HepG2 (cell line): Measurements from ENCODE around the gene DEFB124. TPM values are rescaled to one million over a fixed set of nuclear protein-coding genes. Genes with fewer than 3 reads are reported as not detected.

Source experiments
- ATAC-seq: fragments of 200-7000 bp; cut with Tn5 transposase; 3 replicates; pipeline ENCODE4 v1.9.1; 2020; ENCODE audit warnings: mild to moderate bottlenecking, moderate library complexity
- BruUV-seq: library from RNA; stranded (reverse); fragments of 400-500 nt; replicated peaks from 2 replicates; lab custom pipeline; 2021; lab: Mats Ljungman, UMichigan
- CTCF ChIA-PET: fragments of 300-600 bp; formaldehyde crosslinking; extraction: SDS; loops from one replicate; lab custom pipeline; 2021; ENCODE audit warnings: low total read pairs, inconsistent platforms, low intra/inter-chr PET ratio; lab: Yijun Ruan, JAX
- POLR2A ChIA-PET: fragments of 350-600 bp; sonication (Branson Sonifier 250); formaldehyde crosslinking; loops from one replicate; lab custom pipeline; 2020; ENCODE audit warnings: antibody characterized with exemption, inconsistent platforms; lab: Yijun Ruan, JAX
- DNase-seq: peaks from one replicate; pipeline ENCODE4 v3.0.0-alpha.2; 2015; ENCODE audit warnings: low spot score
- FAIRE-seq: peaks from 3 replicates; lab custom pipeline; 2011; peaks lifted over from hg19 to GRCh38; lab: Jason Lieb, UNC
- H2AFZ ChIP-seq: one replicate; pipeline ENCODE4 v1.6.1; 2011; ENCODE audit warnings: low read length, inconsistent platforms
- H3K27ac ChIP-seq: fragments of 300-600 bp; 3 replicates; pipeline ENCODE4 v1.8.0; 2011; ENCODE audit warnings: mixed run types, mild to moderate bottlenecking, mixed read lengths, low read length, inconsistent platforms; ENCODE audit not compliant: insufficient read depth; ENCODE audit errors: extremely low read length
- H3K27me3 ChIP-seq, 2 experiments: fragments of 200-600 bp in 1 of 2; 2 replicates in 1 of 2; 3 replicates in 1 of 2; pipeline versions ENCODE4 v1.6.0 to v1.8.0; 2011; ENCODE audit warnings: low read length in 2 of 2, mild to moderate bottlenecking in 2 of 2, moderate library complexity in 2 of 2, inconsistent platforms in 1 of 2; ENCODE audit not compliant: insufficient read depth in 2 of 2, control insufficient read depth in 1 of 2
- H3K36me3 ChIP-seq, 2 experiments: fragments of 200-600 bp in 1 of 2; replicated peaks in 1 of 2; 2 replicates in 1 of 2; 3 replicates in 1 of 2; pipeline versions ENCODE4 v1.5.1 to v1.8.0; 2011; ENCODE audit warnings: low read length in 2 of 2, inconsistent platforms in 1 of 2; ENCODE audit not compliant: insufficient read depth in 2 of 2, control insufficient read depth in 1 of 2
- H3K4me1 ChIP-seq: 2 replicates; pipeline ENCODE4 v1.5.1; 2012; ENCODE audit warnings: low read length, inconsistent platforms; ENCODE audit not compliant: insufficient read depth
- H3K4me2 ChIP-seq: 2 replicates; pipeline ENCODE4 v1.6.0; 2011; ENCODE audit warnings: low read depth, low read length, inconsistent platforms
- H3K4me3 ChIP-seq, 3 experiments: fragments of 200-600 bp in 1 of 3; sonication (generic), shearing (Covaris generic) in 1 of 3; replicated peaks in 1 of 3; 2 replicates each; pipeline ENCODE4 v1.5.1; 2011 to 2016; ENCODE audit warnings: low read length in 3 of 3, inconsistent platforms in 2 of 3, low read depth in 2 of 3, mild to moderate bottlenecking in 2 of 3, control low read depth in 1 of 3, mixed read lengths in 1 of 3; ENCODE audit not compliant: insufficient read depth in 1 of 3
- H3K79me2 ChIP-seq: one replicate; pipeline ENCODE4 v1.6.1; 2011; ENCODE audit warnings: low read length, inconsistent platforms; ENCODE audit not compliant: insufficient read depth
- H3K9ac ChIP-seq: 2 replicates; pipeline ENCODE4 v1.6.0; 2011; ENCODE audit warnings: mild to moderate bottlenecking, low read depth, low read length, inconsistent platforms; ENCODE audit not compliant: insufficient read depth
- H3K9me3 ChIP-seq: 2 replicates; pipeline ENCODE4 v1.5.1; 2012; ENCODE audit warnings: mild to moderate bottlenecking, low read length
- H4K20me1 ChIP-seq: 2 replicates; pipeline ENCODE4 v1.6.0; 2011; ENCODE audit warnings: inconsistent platforms, mild to moderate bottlenecking, low read length, moderate library complexity; ENCODE audit not compliant: insufficient read depth
- ATF1 ChIP-seq: IDR thresholded peaks from 2 replicates; pipeline ENCODE4 v1.6.1; 2016; ENCODE audit warnings: mild to moderate bottlenecking, control low read depth
- ELF3 ChIP-seq: IDR thresholded peaks from 2 replicates; pipeline ENCODE4 v1.6.1; 2016; ENCODE audit warnings: missing genetic modification reagents, missing compliant biosample characterization
- ELF4 ChIP-seq: sonication (generic); formaldehyde crosslinking; IDR thresholded peaks from 2 replicates; pipeline ENCODE4 v1.5.0; 2020; ENCODE audit warnings: missing genetic modification reagents, mild to moderate bottlenecking, moderate library complexity, borderline replicate concordance
- GTF3A ChIP-seq: sonication (generic); formaldehyde crosslinking; conservative IDR thresholded peaks from 2 replicates; pipeline ENCODE4 v1.4.0; 2020; ENCODE audit warnings: mild to moderate bottlenecking, missing genetic modification reagents
- LCORL ChIP-seq, 2 experiments: fragments of 450-650 bp in 1 of 2; sonication (generic) in 1 of 2; formaldehyde crosslinking in 1 of 2; IDR thresholded peaks; 2 replicates each; pipeline versions ENCODE4 v1.5.0 to v1.6.1; 2017 to 2020; ENCODE audit warnings: antibody characterized with exemption in 1 of 2, missing genetic modification reagents in 1 of 2
- MAF1 ChIP-seq: sonication (generic); formaldehyde crosslinking; IDR thresholded peaks from 2 replicates; pipeline ENCODE4 v1.5.0; 2020; ENCODE audit warnings: missing genetic modification reagents, borderline replicate concordance
- ONECUT2 ChIP-seq: sonication (generic); formaldehyde crosslinking; IDR thresholded peaks from 2 replicates; pipeline ENCODE4 v1.4.0; 2020; ENCODE audit warnings: missing genetic modification reagents
- POLR2G ChIP-seq: fragments of 200-400 bp; formaldehyde crosslinking; IDR thresholded peaks from 2 replicates; pipeline ENCODE4 v1.6.1; 2018; ENCODE audit warnings: mild to moderate bottlenecking, low read depth, low read length, moderate library complexity
- XRCC5 ChIP-seq: fragments of 200-400 bp; formaldehyde crosslinking; optimal IDR thresholded peaks from 2 replicates; pipeline ENCODE3; 2017; ENCODE audit warnings: mild to moderate bottlenecking, low read length
- ZBTB37 ChIP-seq: sonication (generic); formaldehyde crosslinking; IDR thresholded peaks from 2 replicates; pipeline ENCODE4 v1.4.0; 2020; ENCODE audit warnings: mild to moderate bottlenecking, missing genetic modification reagents
- ZFP1 ChIP-seq: IDR thresholded peaks from 2 replicates; pipeline ENCODE4 v1.6.1; 2016
- WGBS: methylation state at CpG from one replicate; pipeline ENCODE4 v1.1.6; 2017; ENCODE audit warnings: low lambda C conversion rate; 5-methylcytosine and 5-hydroxymethylcytosine counted together
- in situ Hi-C: cut with HindIII; loops from 2 replicates; pipeline ENCODE4 v1.10.0; 2017; ENCODE audit warnings: low pct_unique_long_range_greater_than_20kb; ENCODE audit not compliant: extremely low pct_ligation_motif_present
- intact Hi-C: fragments of 100-400 bp; cut with micrococcal nuclease; formaldehyde crosslinking; loops from one replicate; pipeline ENCODE4 v1.10.0; 2022; ENCODE audit not compliant: unreplicated experiment
- polyA plus RNA-seq, 8 experiments: library from polyadenylated mRNA; depleted of rRNA in 3 of 8; stranded (reverse) in 7 of 8; unstranded in 1 of 8; fragments of >200 nt; fragmentation: Illumina TruSeq in 4 of 8; extraction: Trizol in 4 of 8; gene quantifications; 2 replicates each; pipeline versions ENCODE4 v1.2.1 to v1.2.3, GENCODE V29; 2011 to 2016; ENCODE audit warnings: low read depth in 4 of 8, missing spikeins in 1 of 8, mixed read lengths in 1 of 8; ENCODE audit not compliant: insufficient read depth in 1 of 8
- total RNA-seq, 5 experiments: library from RNA; depleted of rRNA; stranded (reverse); fragments of >200 nt; fragmentation: Illumina TruSeq; extraction: Trizol; gene quantifications; 2 replicates each; pipeline ENCODE4 v1.2.3, GENCODE V29; 2016; ENCODE audit warnings: low read depth in 1 of 5
- TF ChIP-seq, protein P1 (sequence below): sonication (generic); formaldehyde crosslinking; IDR thresholded peaks from 2 replicates; pipeline ENCODE4 v1.4.0; 2020; ENCODE audit warnings: missing genetic modification reagents
- TF ChIP-seq, protein P2 (sequence below): sonication (generic); formaldehyde crosslinking; IDR thresholded peaks from 2 replicates; pipeline ENCODE4 v1.5.0; 2020; ENCODE audit warnings: missing genetic modification reagents
- TF ChIP-seq, protein P3 (sequence below): IDR thresholded peaks from 2 replicates; pipeline ENCODE4 v1.6.1; 2016; ENCODE audit warnings: low read depth, control low read depth
- TF ChIP-seq, protein P4 (sequence below): sonication (generic); formaldehyde crosslinking; IDR thresholded peaks from 2 replicates; pipeline ENCODE4 v1.5.0; 2020; ENCODE audit warnings: mild to moderate bottlenecking, missing genetic modification reagents, borderline replicate concordance

The DEFB124 gene
- total and polyA plus RNA-seq, 2 of the 13 experiments (the other 11 are each of a cell fraction or from before 2014, with no cell fraction given), result not detected

DNA sequence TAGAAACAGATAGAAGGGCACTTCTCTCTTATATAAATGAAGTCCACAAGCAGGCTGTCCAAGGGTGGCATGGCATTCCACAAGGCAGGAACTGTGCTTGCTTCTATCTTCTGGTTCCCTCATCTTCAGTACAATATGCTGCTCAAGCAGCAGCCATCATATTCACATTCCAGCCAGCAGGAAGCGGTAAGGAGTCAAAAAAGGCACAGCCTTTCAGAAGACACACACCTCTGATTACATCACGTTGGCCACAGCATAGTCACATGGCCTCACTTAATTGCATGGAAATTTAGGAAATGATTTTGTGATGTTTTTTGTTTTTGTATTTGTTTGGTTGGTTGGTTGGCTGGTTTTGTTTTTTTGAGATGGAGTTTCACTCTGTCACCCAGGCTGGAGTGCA, 19.2 kb upstream of the DEFB124 start (continued):
- TF ChIP-seq XRCC5, result peak; percentile 82
- 0 out of 2 replicates have a peak, but pooled peaks have one; percentile 8 for TF ChIP-seq LCORL (IDR thresholded peaks at IDR 0.05)
- no peak for TF ChIP-seq LCORL (CRISPR knock-in tag; IDR thresholded peaks at IDR 0.05)
- TF ChIP-seq MAF1 (CRISPR knock-in tag), result no peak

- H3K9ac ChIP-seq, result no peak overlapping the region
- H3K27me3 ChIP-seq, result peaks cover 3 to 13% of the 10 kb centered on the region in 2 experiments; a peak in 3 of 5 replicates
- no peak for FAIRE-seq
- H3K27ac ChIP-seq, result no peak overlapping the region
- ChIA-PET CTCF (no interaction called here), POLR2A (no interaction called here)
- WGBS, result 21% methylated on average over 3 of the region's 3 CpGs
- H2AFZ ChIP-seq, result no peak overlapping the region
- H3K36me3 ChIP-seq, result no peaks in the 10 kb centered on the region
- DNase-seq, result no peak
- no peaks in the 10 kb centered on the region for H4K20me1 ChIP-seq
- BruUV-seq, result no TSS peak
- intact Hi-C loops, result no loop called here
- in situ Hi-C loops, result no loop called here
- H3K4me2 ChIP-seq, result no peak overlapping the region
- no peak for ATAC-seq
- H3K4me3 ChIP-seq, result no peak overlapping the region
- no peaks in the 10 kb centered on the region for H3K9me3 ChIP-seq
- TF ChIP-seq ATF1 (CRISPR knock-in tag) (no peak), ZBTB37 (CRISPR knock-in tag) (no peak), ONECUT2 (CRISPR knock-in tag) (no peak), ELF4 (CRISPR knock-in tag) (no peak), ZFP1 (CRISPR knock-in tag) (no peak), ELF3 (no peak), GTF3A (CRISPR knock-in tag) (no peak), POLR2G (no peak)
- TF ChIP-seq, protein P1, sequence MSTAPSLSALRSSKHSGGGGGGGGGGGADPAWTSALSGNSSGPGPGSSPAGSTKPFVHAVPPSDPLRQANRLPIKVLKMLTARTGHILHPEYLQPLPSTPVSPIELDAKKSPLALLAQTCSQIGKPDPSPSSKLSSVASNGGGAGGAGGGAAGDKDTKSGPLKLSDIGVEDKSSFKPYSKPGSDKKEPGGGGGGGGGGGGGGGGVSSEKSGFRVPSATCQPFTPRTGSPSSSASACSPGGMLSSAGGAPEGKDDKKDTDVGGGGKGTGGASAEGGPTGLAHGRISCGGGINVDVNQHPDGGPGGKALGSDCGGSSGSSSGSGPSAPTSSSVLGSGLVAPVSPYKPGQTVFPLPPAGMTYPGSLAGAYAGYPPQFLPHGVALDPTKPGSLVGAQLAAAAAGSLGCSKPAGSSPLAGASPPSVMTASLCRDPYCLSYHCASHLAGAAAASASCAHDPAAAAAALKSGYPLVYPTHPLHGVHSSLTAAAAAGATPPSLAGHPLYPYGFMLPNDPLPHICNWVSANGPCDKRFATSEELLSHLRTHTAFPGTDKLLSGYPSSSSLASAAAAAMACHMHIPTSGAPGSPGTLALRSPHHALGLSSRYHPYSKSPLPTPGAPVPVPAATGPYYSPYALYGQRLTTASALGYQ, result no peak
- TF ChIP-seq, protein P2, sequence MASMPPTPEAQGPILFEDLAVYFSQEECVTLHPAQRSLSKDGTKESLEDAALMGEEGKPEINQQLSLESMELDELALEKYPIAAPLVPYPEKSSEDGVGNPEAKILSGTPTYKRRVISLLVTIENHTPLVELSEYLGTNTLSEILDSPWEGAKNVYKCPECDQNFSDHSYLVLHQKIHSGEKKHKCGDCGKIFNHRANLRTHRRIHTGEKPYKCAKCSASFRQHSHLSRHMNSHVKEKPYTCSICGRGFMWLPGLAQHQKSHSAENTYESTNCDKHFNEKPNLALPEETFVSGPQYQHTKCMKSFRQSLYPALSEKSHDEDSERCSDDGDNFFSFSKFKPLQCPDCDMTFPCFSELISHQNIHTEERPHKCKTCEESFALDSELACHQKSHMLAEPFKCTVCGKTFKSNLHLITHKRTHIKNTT (CRISPR knock-in tag), result no peak
- TF ChIP-seq, protein P3, sequence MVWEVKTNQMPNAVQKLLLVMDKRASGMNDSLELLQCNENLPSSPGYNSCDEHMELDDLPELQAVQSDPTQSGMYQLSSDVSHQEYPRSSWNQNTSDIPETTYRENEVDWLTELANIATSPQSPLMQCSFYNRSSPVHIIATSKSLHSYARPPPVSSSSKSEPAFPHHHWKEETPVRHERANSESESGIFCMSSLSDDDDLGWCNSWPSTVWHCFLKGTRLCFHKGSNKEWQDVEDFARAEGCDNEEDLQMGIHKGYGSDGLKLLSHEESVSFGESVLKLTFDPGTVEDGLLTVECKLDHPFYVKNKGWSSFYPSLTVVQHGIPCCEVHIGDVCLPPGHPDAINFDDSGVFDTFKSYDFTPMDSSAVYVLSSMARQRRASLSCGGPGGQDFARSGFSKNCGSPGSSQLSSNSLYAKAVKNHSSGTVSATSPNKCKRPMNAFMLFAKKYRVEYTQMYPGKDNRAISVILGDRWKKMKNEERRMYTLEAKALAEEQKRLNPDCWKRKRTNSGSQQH, result no peak
- TF ChIP-seq, protein P4, sequence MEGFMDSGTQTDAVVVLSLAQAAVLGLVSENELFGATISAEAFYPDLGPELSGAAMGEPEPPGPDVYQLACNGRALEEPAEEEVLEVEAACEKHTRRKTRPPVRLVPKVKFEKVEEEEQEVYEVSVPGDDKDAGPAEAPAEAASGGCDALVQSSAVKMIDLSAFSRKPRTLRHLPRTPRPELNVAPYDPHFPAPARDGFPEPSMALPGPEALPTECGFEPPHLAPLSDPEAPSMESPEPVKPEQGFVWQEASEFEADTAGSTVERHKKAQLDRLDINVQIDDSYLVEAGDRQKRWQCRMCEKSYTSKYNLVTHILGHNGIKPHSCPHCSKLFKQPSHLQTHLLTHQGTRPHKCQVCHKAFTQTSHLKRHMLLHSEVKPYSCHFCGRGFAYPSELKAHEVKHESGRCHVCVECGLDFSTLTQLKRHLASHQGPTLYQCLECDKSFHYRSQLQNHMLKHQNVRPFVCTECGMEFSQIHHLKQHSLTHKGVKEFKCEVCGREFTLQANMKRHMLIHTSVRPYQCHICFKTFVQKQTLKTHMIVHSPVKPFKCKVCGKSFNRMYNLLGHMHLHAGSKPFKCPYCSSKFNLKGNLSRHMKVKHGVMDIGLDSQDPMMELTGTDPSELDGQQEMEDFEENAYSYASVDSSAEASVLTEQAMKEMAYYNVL (CRISPR knock-in tag), result no peak
- H3K79me2 ChIP-seq, result no peaks in the 10 kb centered on the region
- H3K4me1 ChIP-seq, result no peaks in the 10 kb centered on the region
Measured at GRCh38 chr20:31490752-31491151, 15.8 kb upstream of the DEFB124 start.
